Neuronal stem cell (in vitro differentiated cells): ENCODE measurements around the gene TRAPPC2.

Experiments
- DNase-seq: peaks from one replicate; pipeline ENCODE4 v3.0.0-alpha.2; 2013; ENCODE audit warnings: low spot score
- H2AFZ ChIP-seq: one replicate; pipeline ENCODE4 v1.6.1; 2013; ENCODE audit warnings: mild to moderate bottlenecking, low read length, inconsistent platforms
- H2AK5ac ChIP-seq: 2 replicates; pipeline ENCODE4 v1.6.1; 2013; ENCODE audit warnings: low read depth, mild to moderate bottlenecking, inconsistent platforms, low read length, moderate library complexity, mixed read lengths
- H2BK120ac ChIP-seq: 2 replicates; pipeline ENCODE4 v1.6.1; 2013; ENCODE audit warnings: low read depth, mild to moderate bottlenecking, inconsistent platforms, low read length, moderate library complexity, mixed read lengths
- H2BK12ac ChIP-seq: one replicate; pipeline ENCODE4 v1.6.1; 2013; ENCODE audit warnings: low read length, inconsistent platforms
- H2BK15ac ChIP-seq: 2 replicates; pipeline ENCODE4 v1.6.1; 2013; ENCODE audit warnings: mild to moderate bottlenecking, low read length, inconsistent platforms, mixed read lengths
- H2BK5ac ChIP-seq: one replicate; pipeline ENCODE4 v1.6.1; 2013; ENCODE audit warnings: inconsistent platforms, mild to moderate bottlenecking, low read length, moderate library complexity
- H3K14ac ChIP-seq: one replicate; pipeline ENCODE4 v1.6.1; 2013; ENCODE audit warnings: low read length, inconsistent platforms
- H3K18ac ChIP-seq: 2 replicates; pipeline ENCODE4 v1.6.1; 2013; ENCODE audit warnings: low read length, inconsistent platforms
- H3K23ac ChIP-seq: 2 replicates; pipeline ENCODE4 v1.6.1; 2013; ENCODE audit warnings: low read depth, mild to moderate bottlenecking, mixed read lengths, low read length, inconsistent platforms; ENCODE audit not compliant: poor library complexity
- H3K27ac ChIP-seq: replicated peaks from 3 replicates; pipeline ENCODE4 v1.5.1; 2013; ENCODE audit warnings: low read length, inconsistent platforms
- H3K27me3 ChIP-seq, 3 experiments: 2 replicates each; pipeline ENCODE4 v1.6.1; 2013; ENCODE audit warnings: low read length in 3 of 3, mild to moderate bottlenecking in 2 of 3, inconsistent platforms in 1 of 3, low read depth in 1 of 3, mixed read lengths in 1 of 3, moderate library complexity in 1 of 3; ENCODE audit not compliant: control insufficient read depth in 3 of 3, insufficient read depth in 3 of 3
- H3K36me3 ChIP-seq, 2 donors: replicated peaks in 1 of 2; 2 replicates each; pipeline ENCODE4 v1.6.1; 2013; ENCODE audit warnings: low read length in 2 of 2; ENCODE audit not compliant: control insufficient read depth in 2 of 2, insufficient read depth in 2 of 2
- H3K4ac ChIP-seq: 2 replicates; pipeline ENCODE4 v1.6.1; 2013; ENCODE audit warnings: inconsistent platforms, mild to moderate bottlenecking, low read length, moderate library complexity
- H3K4me1 ChIP-seq, 2 donors: 1 replicate in 1 of 2; 2 replicates in 1 of 2; pipeline ENCODE4 v1.6.1; 2013; ENCODE audit warnings: low read length in 2 of 2, low read depth in 1 of 2; ENCODE audit not compliant: control insufficient read depth in 2 of 2, insufficient read depth in 1 of 2
- H3K4me2 ChIP-seq: one replicate; pipeline ENCODE4 v1.6.1; 2013; ENCODE audit warnings: mild to moderate bottlenecking, low read length, inconsistent platforms; ENCODE audit not compliant: insufficient read depth, poor library complexity, severe bottlenecking
- H3K4me3 ChIP-seq, 2 donors: 2 replicates each; pipeline ENCODE4 v1.5.1; 2013; ENCODE audit warnings: low read length in 2 of 2, mild to moderate bottlenecking in 2 of 2, inconsistent platforms in 1 of 2, moderate library complexity in 1 of 2
- H3K79me1 ChIP-seq: one replicate; pipeline ENCODE4 v1.6.1; 2013; ENCODE audit warnings: low read depth, mild to moderate bottlenecking, inconsistent platforms, low read length, moderate library complexity
- H3K9ac ChIP-seq: one replicate; pipeline ENCODE4 v1.6.1; 2013; ENCODE audit warnings: mild to moderate bottlenecking, low read depth, low read length, inconsistent platforms; ENCODE audit not compliant: poor library complexity
- H3K9me3 ChIP-seq, 2 donors: replicated peaks in 1 of 2; 2 replicates each; pipeline versions ENCODE3 to v1.6.1; 2013; ENCODE audit warnings: low read length in 2 of 2, mild to moderate bottlenecking in 2 of 2, inconsistent platforms in 1 of 2, low read depth in 1 of 2, mixed read lengths in 1 of 2, moderate library complexity in 1 of 2; ENCODE audit not compliant: control insufficient read depth in 2 of 2, insufficient read depth in 1 of 2
- H4K8ac ChIP-seq: one replicate; pipeline ENCODE4 v1.6.1; 2013; ENCODE audit warnings: low read depth, mild to moderate bottlenecking, inconsistent platforms, low read length, moderate library complexity
- H4K91ac ChIP-seq: one replicate; pipeline ENCODE4 v1.6.1; 2013; ENCODE audit warnings: low read length, low read depth, mild to moderate bottlenecking, inconsistent platforms; ENCODE audit not compliant: poor library complexity
- WGBS, 2 donors: extraction: QIAGEN DNeasy Blood & Tissue Kit; methylation state at CpG; one replicate each; pipeline ENCODE4 v1.1.7; 2013; ENCODE audit warnings: missing lambda C conversion rate in 2 of 2, mixed read lengths in 1 of 2; ENCODE audit not compliant: insufficient read length in 2 of 2, insufficient replicate concordance in 1 of 2; ENCODE audit errors: extremely low coverage in 2 of 2; 5-methylcytosine and 5-hydroxymethylcytosine counted together

Gene TRAPPC2

DNA sequence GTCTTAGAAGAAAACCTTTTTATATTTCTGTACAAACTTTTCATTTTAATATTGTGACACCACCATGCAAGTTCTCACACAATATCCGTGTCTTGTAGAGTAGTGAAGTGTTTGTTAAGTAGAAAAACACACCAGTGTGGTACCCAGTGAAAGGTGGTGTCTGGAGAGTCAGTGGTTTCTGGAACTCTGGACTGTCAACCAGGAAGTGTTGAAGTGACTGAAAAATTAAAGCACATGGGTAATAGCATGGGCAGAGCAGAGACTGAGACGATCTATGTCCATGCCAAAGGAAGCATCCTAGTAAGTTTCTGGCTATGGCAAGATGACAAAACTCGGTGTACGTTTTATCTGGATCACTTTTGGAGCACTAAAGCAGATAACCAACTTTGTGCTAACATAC lies 23.3 kb downstream of the TRAPPC2 start:
- no peak overlapping the region for H2BK5ac ChIP-seq
- H3K79me1 ChIP-seq: no peaks in the 10 kb centered on the region
- H2BK12ac ChIP-seq: no peak overlapping the region
- H3K9me3 ChIP-seq: no peaks in the 10 kb centered on the region
- WGBS, 2 donors: no CpG with 5 or more reads among the region's 4 CpGs
- H4K8ac ChIP-seq: no peak overlapping the region
- H3K18ac ChIP-seq: no peak overlapping the region
- H3K4me3 ChIP-seq: no peak overlapping the region
- no peak overlapping the region for H4K91ac ChIP-seq
- no peaks in the 10 kb centered on the region for H3K27me3 ChIP-seq
- H2BK120ac ChIP-seq: no peak overlapping the region
- no peak overlapping the region for H2AFZ ChIP-seq
- peaks cover 6 to 69% of the 10 kb centered on the region in 2 donors for H3K36me3 ChIP-seq
- no peak overlapping the region for H3K9ac ChIP-seq
- no peak for DNase-seq
- H3K4me2 ChIP-seq: no peak overlapping the region
- H3K23ac ChIP-seq: no peak overlapping the region
- no peak overlapping the region for H3K4ac ChIP-seq
- H3K14ac ChIP-seq: no peak overlapping the region
- no peak overlapping the region for H2AK5ac ChIP-seq
- no peak overlapping the region for H2BK15ac ChIP-seq
- H3K4me1 ChIP-seq: no peaks in the 10 kb centered on the region
- no peak overlapping the region for H3K27ac ChIP-seq

DNA sequence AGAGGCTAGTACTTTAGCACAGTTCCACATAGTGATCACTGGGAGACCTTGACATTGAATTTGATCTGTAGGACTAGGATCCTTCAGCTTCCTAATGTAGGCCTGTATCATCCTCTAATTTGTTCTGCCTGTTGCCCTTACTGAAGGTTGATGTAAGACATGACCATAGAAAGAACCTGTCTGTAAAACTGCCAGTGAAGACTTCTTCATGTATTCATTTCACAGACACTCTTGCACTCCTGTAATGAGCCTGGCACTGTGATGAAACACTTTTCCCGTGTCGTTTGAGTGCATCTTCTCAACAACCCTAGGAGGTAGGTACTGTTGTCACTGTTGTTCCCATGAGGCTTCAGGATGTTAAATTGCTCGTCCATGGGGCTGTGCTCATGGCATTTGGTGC lies 30.8 kb downstream of the TRAPPC2 start:
- no peak overlapping the region for H2BK12ac ChIP-seq
- H2AFZ ChIP-seq: no peak overlapping the region
- no peak for DNase-seq
- no peak overlapping the region for H2BK120ac ChIP-seq
- H3K14ac ChIP-seq: no peak overlapping the region
- no peak overlapping the region for H3K27ac ChIP-seq
- H3K4me3 ChIP-seq: no peak overlapping the region
- no peak overlapping the region for H4K8ac ChIP-seq
- H2BK15ac ChIP-seq: no peak overlapping the region
- H3K9ac ChIP-seq: no peak overlapping the region
- peaks cover 0 to 18% of the 10 kb centered on the region in 2 donors for H3K36me3 ChIP-seq
- no peak overlapping the region for H3K23ac ChIP-seq
- H3K18ac ChIP-seq: no peak overlapping the region
- no peak overlapping the region for H3K4me2 ChIP-seq
- H3K9me3 ChIP-seq: no peaks in the 10 kb centered on the region
- H4K91ac ChIP-seq: no peak overlapping the region
- peaks cover 3% of the 10 kb centered on the region for H3K79me1 ChIP-seq
- H3K4me1 ChIP-seq: no peaks in the 10 kb centered on the region
- no peak overlapping the region for H3K4ac ChIP-seq
- no peak overlapping the region for H2AK5ac ChIP-seq
- WGBS, 2 donors: no CpG with 5 or more reads among the region's 3 CpGs
- no peak overlapping the region for H2BK5ac ChIP-seq
- no peaks in the 10 kb centered on the region for H3K27me3 ChIP-seq

DNA sequence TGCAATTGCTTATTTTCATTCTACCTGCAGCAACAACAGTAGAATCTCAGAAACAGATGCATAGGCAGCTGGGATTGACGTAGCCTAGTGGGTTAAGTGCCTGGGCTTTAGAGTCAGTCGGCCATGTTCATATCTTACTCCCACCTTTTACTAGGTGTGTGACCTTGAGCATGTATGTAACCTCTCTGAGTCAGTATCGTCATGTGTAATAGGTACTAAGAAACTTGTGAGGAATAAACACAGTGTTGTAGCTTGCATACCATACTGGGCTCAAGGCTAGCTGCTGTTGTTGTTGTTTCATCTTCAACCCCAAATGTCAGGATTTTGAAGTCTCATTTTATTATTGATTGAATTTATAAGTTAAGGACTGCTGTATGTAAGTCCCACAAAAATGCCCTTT lies 31.3 kb downstream of the TRAPPC2 start:
- H4K91ac ChIP-seq: no peak overlapping the region
- H2BK5ac ChIP-seq: no peak overlapping the region
- no peak overlapping the region for H2BK120ac ChIP-seq
- no CpG with 5 or more reads among the region's 3 CpGs for whole genome bisulfite sequencing, 2 donors
- H3K14ac ChIP-seq: no peak overlapping the region
- no peaks in the 10 kb centered on the region for H3K4me1 ChIP-seq
- peaks cover 0 to 18% of the 10 kb centered on the region in 2 donors for H3K36me3 ChIP-seq
- no peak overlapping the region for H4K8ac ChIP-seq
- H3K4ac ChIP-seq: no peak overlapping the region
- H3K23ac ChIP-seq: no peak overlapping the region
- H3K4me3 ChIP-seq: no peak overlapping the region
- H3K9ac ChIP-seq: no peak overlapping the region
- H3K27me3 ChIP-seq: no peaks in the 10 kb centered on the region
- no peaks in the 10 kb centered on the region for H3K9me3 ChIP-seq
- no peak for DNase-seq
- H3K79me1 ChIP-seq: peaks cover 3% of the 10 kb centered on the region
- no peak overlapping the region for H3K18ac ChIP-seq
- no peak overlapping the region for H2AFZ ChIP-seq
- no peak overlapping the region for H3K27ac ChIP-seq
- no peak overlapping the region for H3K4me2 ChIP-seq
- H2AK5ac ChIP-seq: no peak overlapping the region
- H2BK12ac ChIP-seq: no peak overlapping the region
- H2BK15ac ChIP-seq: no peak overlapping the region

DNA sequence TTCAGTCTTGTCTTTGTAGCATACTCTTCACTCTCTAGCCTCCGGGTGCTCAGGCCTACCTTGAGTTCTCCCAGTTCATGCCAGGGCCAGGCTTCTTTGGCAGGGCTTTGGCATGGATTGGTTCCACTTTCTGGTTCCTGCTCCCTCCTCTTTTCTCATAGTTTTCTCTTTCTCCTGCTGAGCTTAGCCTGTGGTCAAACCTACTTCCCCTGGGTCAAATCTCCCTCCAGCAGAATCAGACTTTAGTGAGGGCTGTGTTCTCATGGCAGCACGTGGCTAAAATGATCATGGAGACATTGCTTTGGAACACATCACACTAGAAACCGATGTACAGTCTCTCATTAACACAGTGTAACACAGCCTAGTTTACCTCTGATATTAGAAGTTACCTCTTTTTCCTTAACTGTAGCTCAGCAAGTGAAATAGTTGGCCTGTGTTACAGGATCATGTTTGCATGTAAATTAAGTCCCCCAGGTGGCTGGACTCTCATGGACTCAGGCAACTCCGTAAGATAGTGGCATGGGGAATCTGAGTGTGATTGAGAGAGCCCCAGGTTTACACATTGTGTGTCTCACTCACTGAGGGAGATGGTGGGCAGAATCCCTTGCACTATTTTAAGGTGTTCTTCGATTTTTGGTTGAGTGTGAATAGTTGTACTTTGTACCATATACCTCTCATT lies 32.2 kb downstream of the TRAPPC2 start:
- Histone ChIP-seq H3K9me3 (no peaks in the 10 kb centered on the region), H3K27ac (no peak overlapping the region), H3K18ac (no peak overlapping the region), H3K23ac (no peak overlapping the region), H4K8ac (no peak overlapping the region), H2AFZ (no peak overlapping the region), H2AK5ac (no peak overlapping the region), H3K9ac (no peak overlapping the region), H3K36me3 (peaks cover 0 to 22% of the 10 kb centered on the region in 2 donors), H3K14ac (no peak overlapping the region), H3K27me3 (no peaks in the 10 kb centered on the region), H3K4me3 (no peak overlapping the region), H2BK15ac (no peak overlapping the region), H3K4ac (no peak overlapping the region), H2BK12ac (no peak overlapping the region), H3K4me2 (no peak overlapping the region), H3K79me1 (peaks cover 3% of the 10 kb centered on the region), H2BK120ac (no peak overlapping the region), H2BK5ac (no peak overlapping the region), H4K91ac (no peak overlapping the region), H3K4me1 (no peaks in the 10 kb centered on the region)
- DNase-seq: no peak
- WGBS, 2 donors: no CpG with 5 or more reads among the region's 5 CpGs
